ENCODE measurements around the gene POU6F2.
"Not testable (repeated sequence)": the region's sequence is repeated elsewhere in the genome, so short reads cannot be mapped to it uniquely, and the experiment has no call there.

Gene POU6F2

GRCh38 chr7:39301543-39301942 lies 323.8 kb downstream of the POU6F2 start:
- DNase-seq (ENCODE audit: low read depth, low spot score): no peak

- DNase-seq (ENCODE audit: low read depth, low spot score): no peak
These were observed 326.5 kb downstream of the POU6F2 start for GRCh38 chr7:39304178-39304577.

GRCh38 chr7:39304668-39305405 lies 327.1 kb downstream of the POU6F2 start:
- no peak for DNase-seq (ENCODE audit: low read depth, low spot score)

DNA sequence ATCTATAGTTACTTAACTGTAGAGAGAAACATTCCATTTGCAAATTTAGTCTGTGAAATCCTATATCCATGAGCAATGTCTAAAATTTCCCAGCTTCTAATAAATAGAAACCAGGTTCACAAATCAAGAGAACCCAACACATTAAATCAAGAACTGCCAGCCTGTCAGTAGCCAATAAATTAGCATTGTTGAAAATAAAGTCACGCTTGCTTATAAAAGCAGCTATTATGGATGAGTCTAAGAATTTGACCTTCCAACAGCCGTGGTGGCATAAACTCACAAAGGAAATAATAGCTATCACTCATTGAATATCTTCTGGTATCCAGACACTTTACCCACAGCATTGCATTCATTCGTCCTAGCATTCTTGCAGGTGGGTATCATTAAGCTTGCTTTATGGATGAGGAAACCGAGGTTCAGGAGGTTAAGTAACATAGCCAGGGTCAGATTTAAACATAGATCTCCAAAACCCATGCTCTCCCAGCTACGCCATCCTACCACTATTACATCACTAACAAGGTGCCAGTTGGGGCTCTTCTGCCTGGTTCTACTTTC lies 328.4 kb downstream of the POU6F2 start:
- DNase-seq (ENCODE audit: low read depth, low spot score): no peak

GRCh38 chr7:39310699-39311098 lies 333.0 kb downstream of the POU6F2 start:
- no peak for DNase-seq (ENCODE audit: low read depth, low spot score)

DNA sequence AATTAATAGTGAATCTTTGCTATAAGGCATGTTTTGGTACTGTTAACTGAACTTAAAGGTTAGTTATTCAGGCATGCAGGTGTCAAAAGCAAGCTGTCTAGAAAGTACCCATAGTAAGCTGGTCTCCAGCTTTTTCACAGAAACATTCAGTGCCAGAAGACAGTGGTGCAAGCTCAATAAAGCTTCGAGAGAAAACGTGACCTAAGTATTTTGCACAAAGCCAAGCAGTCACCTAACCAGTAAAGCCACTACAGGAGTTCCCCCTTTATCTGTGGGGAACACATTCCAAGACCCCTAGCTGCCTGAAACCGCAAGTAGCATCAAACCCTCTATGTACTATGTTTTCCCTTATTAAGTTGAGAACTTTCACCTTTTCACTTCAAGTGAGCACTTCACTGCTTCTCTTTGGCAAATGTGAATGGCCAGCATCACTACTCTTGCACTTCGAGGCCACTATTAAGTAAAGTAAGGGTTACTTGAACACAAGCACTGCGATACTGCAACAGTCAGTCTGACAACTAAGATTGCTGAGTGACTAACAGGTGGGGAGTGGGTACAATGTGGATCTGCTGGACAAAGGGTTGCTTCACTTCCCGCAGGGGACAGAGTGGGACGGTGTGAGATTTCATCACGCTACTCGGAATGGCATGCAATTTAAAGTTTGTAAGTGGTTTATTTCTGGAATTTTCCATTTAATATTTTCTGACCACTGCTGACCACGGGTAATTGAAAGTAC lies 334.7 kb downstream of the POU6F2 start:
- no peak for DNase-seq (ENCODE audit: low read depth, low spot score)

- no peak for DNase-seq (ENCODE audit: low read depth, low spot score)
These were observed 335.7 kb downstream of the POU6F2 start for GRCh38 chr7:39313376-39313775.

DNA sequence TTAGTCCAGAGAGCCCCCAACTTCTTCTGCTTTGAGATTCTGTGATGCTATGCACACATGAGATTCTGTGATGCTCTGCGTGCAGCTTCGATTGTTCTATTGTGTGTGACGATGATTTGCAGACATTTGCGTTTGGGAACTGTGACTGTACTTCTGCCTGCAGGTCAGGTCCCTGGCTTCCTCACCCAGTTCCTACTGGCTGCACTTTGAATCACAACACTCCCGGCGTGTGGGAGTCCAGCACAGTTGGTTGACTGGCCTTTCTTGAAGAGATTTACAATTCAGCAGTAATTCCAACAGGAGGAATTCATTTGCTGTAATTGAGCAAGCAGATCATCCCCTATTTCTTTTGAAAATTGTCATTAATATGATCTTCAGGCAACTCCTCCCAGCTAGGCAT lies 336.3 kb downstream of the POU6F2 start:
- DNase-seq (ENCODE audit: low read depth, low spot score): no peak

GRCh38 chr7:39317107-39317506 lies 339.4 kb downstream of the POU6F2 start:
- DNase-seq (ENCODE audit: low read depth, low spot score): no peak

- DNase-seq (ENCODE audit: low read depth, low spot score): no peak
These were observed 340.2 kb downstream of the POU6F2 start for GRCh38 chr7:39317896-39318295.

DNA sequence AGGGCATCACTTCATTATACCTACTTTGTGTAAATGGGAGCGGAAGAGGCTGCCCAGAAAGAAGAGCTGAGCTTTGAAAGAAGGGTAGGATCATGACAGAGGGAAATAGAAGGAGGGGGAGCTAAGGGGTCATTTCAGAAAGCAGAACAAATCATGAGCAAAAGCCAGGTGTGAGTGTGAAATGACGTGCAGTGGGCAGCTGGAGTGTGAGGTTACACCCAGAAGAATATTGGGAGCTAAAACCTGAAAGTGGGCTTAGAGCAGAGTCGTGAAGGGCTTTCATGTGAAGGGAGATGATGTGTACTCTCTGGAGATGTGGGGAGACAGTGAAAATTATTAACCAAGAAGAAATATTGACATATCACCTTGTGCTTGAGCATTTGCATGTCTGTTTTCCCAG lies 343.5 kb downstream of the POU6F2 start:
- DNase-seq (ENCODE audit: low read depth, low spot score): no peak

GRCh38 chr7:39321909-39322498 lies 344.3 kb downstream of the POU6F2 start:
- no peak for DNase-seq (ENCODE audit: low read depth, low spot score)

DNA sequence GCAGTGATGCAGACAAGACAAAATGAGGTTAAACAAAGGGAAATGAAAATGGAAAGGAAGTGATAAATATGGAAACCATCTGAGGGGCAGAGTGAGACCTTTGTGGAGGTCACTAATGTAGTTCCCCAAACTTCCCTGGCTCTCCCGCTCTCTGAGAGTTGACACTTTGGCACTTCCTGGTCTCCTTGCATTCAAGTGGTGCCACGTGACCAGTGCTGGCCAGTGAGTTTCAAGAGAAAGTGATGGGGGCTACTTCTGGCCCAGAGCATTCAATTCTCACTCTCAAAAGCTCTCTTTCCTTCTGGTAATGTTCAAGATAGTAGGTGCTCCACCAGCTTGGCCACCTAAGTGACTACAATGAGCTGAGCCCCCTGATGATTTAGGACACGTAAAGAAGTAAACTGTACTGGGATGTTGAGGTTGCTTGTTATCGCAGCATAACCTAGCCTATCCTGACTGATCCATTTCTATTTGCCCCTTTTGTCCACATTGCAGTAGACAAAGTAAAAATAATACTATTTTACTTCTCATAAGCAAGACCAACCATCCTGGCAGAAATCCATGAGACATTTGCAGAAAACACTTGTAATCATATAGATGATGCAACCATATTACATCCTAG lies 346.5 kb downstream of the POU6F2 start:
- DNase-seq (ENCODE audit: low read depth, low spot score): no peak

- not testable (repeated sequence) for DNase-seq (ENCODE audit: low read depth, low spot score)
These were observed 353.9 kb downstream of the POU6F2 start for GRCh38 chr7:39331607-39332006.

DNA sequence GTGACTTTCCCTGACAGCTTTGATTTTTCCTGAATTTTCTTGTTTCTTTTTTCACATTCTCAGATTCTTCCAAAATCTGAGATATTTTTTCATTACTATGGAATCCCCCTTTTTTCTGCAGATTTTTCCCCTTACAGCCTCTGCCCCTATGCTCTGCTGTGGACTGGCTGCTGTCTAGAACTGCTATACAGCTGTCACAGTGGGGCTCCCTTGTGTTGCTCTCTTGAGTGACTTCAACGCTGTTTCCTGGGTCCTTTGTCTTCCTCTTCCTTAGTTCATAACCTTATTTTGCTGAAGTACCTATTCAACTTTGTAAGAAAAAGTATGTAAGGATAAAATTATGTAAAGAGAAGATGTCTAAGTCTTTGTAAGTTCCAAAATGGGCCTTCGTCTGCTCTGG lies 354.4 kb downstream of the POU6F2 start:
- DNase-seq (ENCODE audit: low read depth, low spot score): no peak

- no peak for DNase-seq (ENCODE audit: low read depth, low spot score)
These were observed 356.0 kb downstream of the POU6F2 start for GRCh38 chr7:39333701-39334100.

GRCh38 chr7:39336442-39336841 lies 358.7 kb downstream of the POU6F2 start:
- DNase-seq (ENCODE audit: low read depth, low spot score): no peak

GRCh38 chr7:39338716-39339115 lies 361.0 kb downstream of the POU6F2 start:
- DNase-seq (ENCODE audit: low read depth, low spot score): no peak

DNA sequence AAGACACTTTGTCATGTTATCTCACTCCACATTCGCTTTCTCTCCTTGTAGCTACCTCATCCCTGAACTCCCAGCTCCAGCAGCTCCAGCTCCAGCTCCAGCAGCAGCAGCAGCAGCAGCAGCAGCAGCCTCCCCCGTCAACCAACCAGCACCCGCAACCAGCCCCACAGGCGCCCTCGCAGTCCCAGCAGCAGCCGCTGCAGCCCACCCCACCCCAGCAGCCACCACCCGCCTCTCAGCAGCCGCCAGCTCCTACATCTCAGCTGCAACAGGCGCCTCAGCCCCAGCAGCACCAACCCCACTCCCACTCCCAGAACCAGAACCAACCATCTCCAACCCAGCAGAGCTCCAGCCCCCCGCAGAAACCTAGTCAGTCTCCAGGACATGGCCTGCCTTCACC lies 361.9 kb downstream of the POU6F2 start:
- DNase-seq (ENCODE audit: low read depth, low spot score): no peak

DNA sequence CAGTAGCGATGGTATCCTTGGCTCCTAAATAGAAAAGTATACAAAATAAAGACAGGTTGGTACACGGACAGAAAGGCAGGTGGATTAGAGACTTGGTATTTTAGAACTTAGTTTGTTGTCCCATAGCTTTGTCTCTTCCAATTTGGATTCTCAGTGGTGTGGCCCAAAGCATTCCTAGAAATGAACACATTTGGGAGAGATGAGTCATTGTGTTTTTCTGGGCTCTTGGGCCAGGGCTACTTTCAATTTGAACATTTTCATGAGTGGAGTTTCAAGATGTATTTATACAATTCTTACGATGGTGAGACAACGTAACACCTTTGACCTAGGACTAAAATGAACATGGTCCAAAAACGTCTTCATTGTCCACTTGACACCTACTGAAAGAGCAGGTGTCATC lies 363.4 kb downstream of the POU6F2 start:
- DNase-seq (ENCODE audit: low read depth, low spot score): no peak

DNA sequence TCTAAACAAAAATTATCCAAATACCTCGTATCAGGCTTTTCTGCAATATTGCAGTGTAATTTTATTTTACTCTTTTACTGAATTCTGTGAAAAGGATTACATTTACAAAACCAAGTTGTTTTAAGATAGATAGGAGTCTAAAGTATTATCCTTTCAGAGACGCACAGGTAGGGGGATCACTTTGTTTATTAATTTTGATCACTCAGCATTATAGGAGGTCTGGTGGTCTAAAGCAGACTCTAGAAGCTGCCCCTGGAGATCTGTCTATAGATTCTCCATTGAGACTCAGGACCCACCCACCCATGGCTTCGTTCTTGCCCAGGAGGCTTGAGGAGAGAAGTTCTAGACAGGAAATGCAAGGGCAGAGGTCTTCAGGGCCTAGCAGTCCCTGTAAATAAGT lies 365.1 kb downstream of the POU6F2 start:
- DNase-seq (ENCODE audit: low read depth, low spot score): no peak

DNA sequence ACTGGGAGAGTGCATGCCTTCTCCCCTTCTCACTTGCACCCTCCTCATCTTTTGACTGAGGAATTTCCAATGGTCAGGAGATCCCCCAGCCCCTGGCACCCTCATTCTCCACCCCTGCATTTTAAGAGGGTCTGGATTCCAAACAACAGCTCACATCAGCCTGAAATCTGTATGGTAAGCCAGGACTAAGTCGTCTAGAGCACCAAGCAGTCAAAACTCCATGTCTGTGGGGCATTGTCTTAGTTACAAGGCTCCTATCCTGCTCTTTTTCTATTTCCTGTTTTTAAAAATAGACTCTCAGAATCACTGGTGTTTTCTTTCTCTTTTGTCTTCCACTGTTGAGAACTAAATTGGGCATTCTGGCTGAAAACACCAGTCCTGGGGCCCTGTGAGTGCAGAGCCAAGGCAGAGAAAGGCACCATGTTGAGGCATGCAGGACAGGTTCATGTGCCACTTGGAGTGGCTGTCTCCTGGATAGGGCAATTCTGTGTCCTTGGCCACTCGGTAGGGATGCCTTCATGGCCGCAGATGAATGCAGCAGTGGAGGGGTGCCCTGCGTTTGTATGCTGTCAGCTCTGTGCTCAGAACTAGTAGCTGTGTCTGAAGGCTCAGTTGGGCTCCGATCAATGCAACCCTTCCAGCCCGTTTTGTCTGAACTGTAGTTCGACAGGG lies 371.9 kb downstream of the POU6F2 start:
- no peak for DNase-seq (ENCODE audit: low read depth, low spot score)

Data from activated CD4-positive, CD25-positive, alpha-beta regulatory T cell treated with anti-CD3 and anti-CD28 coated beads, Interleukin-2, amount 50 U/mL, for 16 hours (primary cell).